Suprapubic skin (tissue), 4 donors: ENCODE data around the gene RPH3AL.

Experiments
- CTCF ChIP-seq, 2 donors: fragments of 200-600 bp in 1 of 2; fragments of 450-650 bp in 1 of 2; sonication (generic) in 1 of 2; IDR thresholded peaks; one replicate each; pipeline ENCODE4 v1.5.1; 2016 to 2019; ENCODE audit warnings: antibody characterized with exemption in 2 of 2, mild to moderate bottlenecking in 1 of 2, moderate library complexity in 1 of 2
- EP300 ChIP-seq: sonication (generic); formaldehyde crosslinking; IDR thresholded peaks from one replicate; pipeline ENCODE4 v1.6.1; 2017; ENCODE audit warnings: antibody characterized with exemption
- POLR2A ChIP-seq, 2 donors: fragments of 450-650 bp; IDR thresholded peaks; one replicate each; pipeline ENCODE4 v1.6.1; 2017; ENCODE audit warnings: antibody characterized with exemption in 2 of 2, mild to moderate bottlenecking in 2 of 2, moderate library complexity in 2 of 2
- POLR2AphosphoS5 ChIP-seq, 3 donors: sonication (generic); formaldehyde crosslinking; IDR thresholded peaks; one replicate each; pipeline ENCODE4 v1.6.1; 2017; ENCODE audit warnings: antibody characterized with exemption in 3 of 3

GRCh38 chr17:305090-305976 is 47.3 kb downstream of the RPH3AL start:
- TF ChIP-seq EP300 = no peak
- TF ChIP-seq CTCF (IDR thresholded peaks at IDR 0.05) = no peak
- TF ChIP-seq POLR2A (IDR thresholded peaks at IDR 0.05) = no peak
- TF ChIP-seq POLR2AphosphoS5 (IDR thresholded peaks at IDR 0.05) = no peak
